ENCODE measurements around the gene MFSD6.
"Not testable (repeated sequence)": the region's sequence is repeated elsewhere in the genome, so short reads cannot be mapped to it uniquely, and the experiment has no call there.

Gene MFSD6

DNA sequence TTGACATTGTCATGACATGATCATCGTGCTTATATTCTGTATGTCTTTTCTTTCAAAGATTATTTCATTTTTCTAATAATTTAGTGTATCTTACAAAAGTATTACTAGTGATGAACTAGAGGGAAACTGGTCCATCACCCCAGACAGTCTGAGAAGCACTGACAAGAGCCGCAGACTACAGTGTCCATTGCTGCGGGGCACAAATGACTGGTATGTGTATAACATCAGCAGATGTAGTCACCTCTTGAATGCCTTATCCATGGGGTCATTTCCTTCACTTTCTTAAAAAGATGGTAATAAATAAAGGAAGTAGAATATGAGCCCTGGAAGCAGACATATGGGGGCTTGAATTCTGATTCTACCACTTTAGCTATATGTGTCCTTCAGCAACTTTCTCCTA, 96.8 kb downstream of the MFSD6 start:
- Histone ChIP-seq H3K9ac (no peak overlapping the region), H3K4me3 (no peak overlapping the region), H3K27ac (no peak overlapping the region), H4K20me1 (no peaks in the 10 kb centered on the region), H3K27me3 (no peaks in the 10 kb centered on the region), H3K9me3 (no peaks in the 10 kb centered on the region), H3K4me1 (peaks cover 12% of the 10 kb centered on the region), H3K36me3 (peaks cover 56% of the 10 kb centered on the region), H3K4me2 (no peak overlapping the region)
- no peak for TF ChIP-seq Cebpa-rat (IDR thresholded peaks at IDR 0.05)

DNA sequence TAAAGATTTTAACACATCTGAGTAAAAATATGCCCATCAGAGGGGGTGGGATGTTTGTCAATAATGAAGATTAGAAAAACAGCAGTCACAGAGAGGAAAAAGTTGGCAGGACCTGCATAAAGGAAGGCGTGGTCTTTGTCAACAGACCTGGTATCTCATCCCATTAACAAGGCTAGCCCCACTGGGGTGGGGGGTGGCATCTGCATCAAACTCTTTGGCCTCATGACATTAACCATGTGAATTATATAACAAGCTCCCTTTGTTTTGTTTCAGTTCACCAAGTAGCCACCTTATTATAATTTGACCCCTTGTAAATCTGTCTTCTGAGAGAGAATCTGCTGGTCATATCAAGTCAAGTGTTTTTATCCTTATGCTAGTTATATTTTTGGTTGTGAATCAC, 97.5 kb downstream of the MFSD6 start:
- H4K20me1 ChIP-seq, result no peaks in the 10 kb centered on the region

DNA sequence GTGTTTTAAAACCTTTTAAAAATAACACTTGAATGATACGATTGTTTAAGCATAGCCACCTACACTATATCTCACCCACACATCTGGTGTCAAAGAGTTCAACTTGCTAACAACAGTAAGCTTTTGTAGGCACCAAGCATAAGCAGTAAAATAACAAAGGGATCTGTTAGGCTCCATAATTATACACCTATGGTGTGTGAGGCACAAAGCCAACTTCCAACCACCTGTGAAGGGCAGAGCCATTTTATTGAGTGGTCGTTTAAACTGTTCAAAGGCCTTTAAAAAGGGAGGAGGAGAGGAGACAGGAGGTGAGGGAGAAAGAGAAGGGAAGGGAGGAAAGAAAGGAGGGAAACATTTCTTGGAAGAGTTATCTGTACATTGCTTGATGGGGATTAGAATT, 98.5 kb downstream of the MFSD6 start:
- TF ChIP-seq Cebpa-rat (IDR thresholded peaks at IDR 0.05), result no peak
- H3K36me3 ChIP-seq, result peaks cover 52% of the 10 kb centered on the region
- H3K27ac ChIP-seq, result no peak overlapping the region
- H4K20me1 ChIP-seq, result no peaks in the 10 kb centered on the region
- no peak overlapping the region for H3K4me3 ChIP-seq
- peaks cover 12% of the 10 kb centered on the region for H3K4me1 ChIP-seq
- H3K27me3 ChIP-seq, result no peaks in the 10 kb centered on the region
- H3K4me2 ChIP-seq, result 0 out of 2 replicates have a peak overlapping the region, but pooled peaks have one; percentile 17
- no peaks in the 10 kb centered on the region for H3K9me3 ChIP-seq
- H3K9ac ChIP-seq, result no peak overlapping the region

More for the DNA sequence above, 97.5 kb downstream of the MFSD6 start:
- H3K4me3 ChIP-seq, result no peak overlapping the region
- peaks cover 12% of the 10 kb centered on the region for H3K4me1 ChIP-seq
- no peaks in the 10 kb centered on the region for H3K9me3 ChIP-seq
- H3K9ac ChIP-seq, result no peak overlapping the region
- H3K27me3 ChIP-seq, result no peaks in the 10 kb centered on the region
- peaks cover 57% of the 10 kb centered on the region for H3K36me3 ChIP-seq
- H3K4me2 ChIP-seq, result no peak overlapping the region
- no peak overlapping the region for H3K27ac ChIP-seq
- TF ChIP-seq Cebpa-rat (IDR thresholded peaks at IDR 0.05), result no peak

DNA sequence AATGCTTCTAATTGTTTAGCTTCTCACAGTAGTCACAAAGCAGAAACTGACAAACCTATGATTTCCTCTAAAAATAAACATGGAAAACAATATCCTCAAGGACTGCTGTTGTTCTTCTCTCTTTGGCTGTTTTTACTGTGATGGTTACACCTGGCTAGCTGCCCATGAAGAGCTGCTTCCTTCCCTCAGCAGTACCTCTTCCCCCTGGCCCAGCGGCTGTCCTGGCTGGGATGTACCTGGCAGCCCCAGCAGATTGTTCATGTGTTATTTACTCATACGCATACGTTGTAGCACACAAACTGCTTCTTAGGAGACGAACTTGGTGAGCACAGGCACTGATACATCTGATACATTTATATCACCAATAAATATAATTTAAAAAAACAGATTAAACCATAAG, 99.0 kb downstream of the MFSD6 start:
- 0 out of 2 replicates have a peak overlapping the region, but pooled peaks have one; percentile 17 for H3K4me2 ChIP-seq
- H3K27ac ChIP-seq, result no peak overlapping the region
- no peak overlapping the region for H3K9ac ChIP-seq
- no peaks in the 10 kb centered on the region for H3K27me3 ChIP-seq
- no peak for TF ChIP-seq Cebpa-rat (IDR thresholded peaks at IDR 0.05)
- H3K4me1 ChIP-seq, result peaks cover 12% of the 10 kb centered on the region
- no peaks in the 10 kb centered on the region for H4K20me1 ChIP-seq
- H3K9me3 ChIP-seq, result no peaks in the 10 kb centered on the region
- no peak overlapping the region for H3K4me3 ChIP-seq
- peaks cover 49% of the 10 kb centered on the region for H3K36me3 ChIP-seq

DNA sequence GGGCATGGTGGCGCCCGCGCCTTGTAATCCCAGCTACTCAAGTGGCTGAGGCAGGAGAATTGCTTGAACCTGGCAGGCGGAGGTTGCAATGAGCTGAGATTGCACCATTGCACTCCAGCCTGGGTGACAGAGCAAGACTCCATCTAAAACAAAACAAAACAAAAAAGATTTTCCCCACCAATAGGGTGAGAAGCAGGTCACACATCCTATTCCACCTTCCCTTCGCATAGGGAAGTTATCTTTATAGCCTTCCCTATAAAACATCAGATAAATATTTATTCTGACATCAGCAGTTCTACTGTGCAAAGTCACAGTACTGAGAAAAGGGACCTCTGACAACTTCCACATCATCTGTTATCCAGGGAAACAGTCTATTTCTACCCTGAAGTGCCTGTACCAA, 101.7 kb downstream of the MFSD6 start:
- not testable (repeated sequence) for H3K27ac ChIP-seq, H4K20me1 ChIP-seq, H3K4me2 ChIP-seq, H3K4me3 ChIP-seq, H3K27me3 ChIP-seq, H3K9me3 ChIP-seq, H3K9ac ChIP-seq
- peaks cover 42% of the 10 kb centered on the region for H3K36me3 ChIP-seq
- H3K4me1 ChIP-seq, result peaks cover 12% of the 10 kb centered on the region

DNA sequence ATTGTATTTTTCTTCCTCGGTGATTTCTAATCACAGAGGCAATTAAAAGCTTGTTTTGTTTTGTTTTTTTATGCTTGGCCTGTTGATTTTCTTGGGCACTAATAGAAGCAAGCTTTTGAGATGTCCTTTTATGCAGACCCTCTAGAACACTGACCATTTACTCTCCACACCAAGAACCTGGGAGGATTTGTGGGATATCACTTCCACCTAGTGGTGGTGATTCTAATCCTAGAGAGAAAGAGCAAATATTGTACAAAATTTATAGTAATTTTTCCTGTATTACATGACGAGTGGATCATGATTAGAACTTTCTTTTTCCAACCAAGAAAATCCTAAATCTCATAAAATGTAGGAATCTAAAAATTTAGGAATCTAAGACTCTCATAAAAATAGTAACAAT, 102.9 kb downstream of the MFSD6 start:
- Histone ChIP-seq H3K27me3 (no peaks in the 10 kb centered on the region), H3K9me3 (no peaks in the 10 kb centered on the region), H3K4me1 (peaks cover 24% of the 10 kb centered on the region), H4K20me1 (no peaks in the 10 kb centered on the region), H3K4me2 (no peak overlapping the region), H3K36me3 (peaks cover 32% of the 10 kb centered on the region), H3K27ac (no peak overlapping the region), H3K9ac (no peak overlapping the region), H3K4me3 (no peak overlapping the region)
- no peak for TF ChIP-seq Cebpa-rat (IDR thresholded peaks at IDR 0.05)

DNA sequence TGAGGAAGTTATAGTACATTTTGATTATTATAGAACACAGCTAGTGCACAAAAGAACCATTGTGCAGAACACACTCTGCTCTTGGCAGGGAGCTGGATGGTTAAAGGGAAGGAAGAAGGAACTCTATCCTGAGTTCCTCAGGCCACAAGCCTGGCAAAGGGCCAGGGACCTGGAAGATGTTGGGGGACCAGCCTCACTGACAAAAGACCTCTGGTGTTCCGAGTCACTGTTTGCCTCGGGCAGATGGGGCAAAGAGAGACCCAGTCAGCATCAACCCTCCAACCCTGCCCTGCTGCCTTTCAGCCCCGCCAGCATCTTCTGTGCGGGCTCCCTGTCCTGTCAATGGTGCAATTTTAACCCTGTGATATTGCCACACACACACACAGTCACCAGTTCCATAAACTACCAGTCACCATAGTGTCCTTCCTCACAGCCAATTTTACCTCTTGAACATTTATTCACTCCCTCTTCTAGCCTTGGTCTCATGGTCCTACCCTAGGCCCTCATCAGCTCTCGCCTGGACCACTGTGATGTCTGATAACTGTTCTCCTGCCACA, 104.5 kb downstream of the MFSD6 start:
- Histone ChIP-seq H3K9ac (no peak overlapping the region), H3K4me3 (no peak overlapping the region), H3K27ac (no peak overlapping the region), H4K20me1 (no peaks in the 10 kb centered on the region), H3K4me2 (no peak overlapping the region), H3K9me3 (no peaks in the 10 kb centered on the region), H3K27me3 (no peaks in the 10 kb centered on the region), H3K4me1 (peaks cover 21% of the 10 kb centered on the region), H3K36me3 (peaks cover 31% of the 10 kb centered on the region)
- no peak for TF ChIP-seq Cebpa-rat (IDR thresholded peaks at IDR 0.05)

DNA sequence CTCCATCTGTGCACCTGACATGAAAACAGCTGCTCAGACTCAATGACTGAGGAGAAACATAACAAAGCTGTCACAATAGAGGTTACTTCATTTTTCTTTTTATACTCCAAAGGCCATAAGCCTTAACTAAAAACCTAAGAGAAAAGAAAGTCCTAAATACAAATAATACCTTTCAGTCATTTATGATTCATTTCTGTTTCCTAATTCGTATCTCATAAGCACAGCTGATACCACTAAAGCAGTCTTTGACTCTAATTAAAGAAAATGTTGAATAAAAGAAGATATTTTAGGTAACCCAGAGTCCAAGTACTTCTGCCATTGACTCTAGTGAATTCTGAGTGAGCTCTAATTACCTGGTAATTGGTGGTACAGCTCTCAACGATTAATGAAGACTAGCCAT, 105.7 kb downstream of the MFSD6 start:
- Histone ChIP-seq H3K36me3 (peaks cover 25% of the 10 kb centered on the region), H3K9me3 (no peaks in the 10 kb centered on the region), H3K4me2 (no peak overlapping the region), H3K4me3 (no peak overlapping the region), H4K20me1 (no peaks in the 10 kb centered on the region), H3K27me3 (no peaks in the 10 kb centered on the region), H3K4me1 (peaks cover 19% of the 10 kb centered on the region), H3K9ac (no peak overlapping the region), H3K27ac (no peak overlapping the region)
- TF ChIP-seq Cebpa-rat (IDR thresholded peaks at IDR 0.05), result no peak

DNA sequence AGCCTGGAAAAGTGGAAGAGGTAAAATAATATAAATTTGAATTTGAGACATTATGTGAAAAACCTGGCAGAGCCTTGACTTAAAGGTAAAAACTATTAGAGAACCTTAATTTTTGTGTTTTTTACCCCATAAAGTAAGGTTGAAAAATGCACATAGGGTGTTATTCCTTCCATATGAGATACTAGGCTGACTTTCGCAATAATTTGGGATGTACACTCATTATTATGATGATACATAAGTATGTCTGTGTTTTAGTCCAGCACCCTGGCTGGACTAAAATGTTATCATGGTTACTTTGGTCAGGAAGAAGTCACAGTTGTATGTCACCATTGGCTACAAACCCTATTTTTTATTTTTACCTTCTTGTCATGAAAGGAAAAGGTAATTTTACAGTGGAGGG, 106.5 kb downstream of the MFSD6 start:
- TF ChIP-seq Cebpa-rat (IDR thresholded peaks at IDR 0.05), result no peak; the same call in 1 of the 2 replicates
- Histone ChIP-seq H3K9ac (no peak overlapping the region), H3K27me3 (no peaks in the 10 kb centered on the region), H3K4me1 (peaks cover 19% of the 10 kb centered on the region), H3K36me3 (peaks cover 21% of the 10 kb centered on the region), H4K20me1 (no peaks in the 10 kb centered on the region), H3K27ac (no peak overlapping the region), H3K9me3 (no peaks in the 10 kb centered on the region), H3K4me2 (no peak overlapping the region), H3K4me3 (no peak overlapping the region)

DNA sequence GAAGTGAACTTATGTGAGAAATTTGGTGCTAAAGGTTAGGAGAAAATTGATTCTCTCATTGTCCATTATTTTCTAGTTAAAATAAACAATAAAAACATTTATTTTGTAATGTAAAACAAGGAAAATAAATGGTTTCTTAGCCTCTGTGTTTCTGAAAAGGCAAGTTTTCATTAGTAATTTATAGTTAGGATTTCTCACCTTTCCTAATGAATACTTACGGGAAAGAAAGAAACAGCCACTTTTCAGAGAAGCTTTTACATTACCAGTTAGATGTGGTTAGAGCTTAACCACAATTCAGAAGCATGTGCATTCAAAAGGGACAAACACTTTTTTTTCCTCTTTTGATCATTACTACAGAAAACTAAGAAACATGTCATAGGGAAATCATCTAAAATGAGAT, 107.5 kb downstream of the MFSD6 start:
- no peak overlapping the region for H3K9ac ChIP-seq
- TF ChIP-seq Cebpa-rat (IDR thresholded peaks at IDR 0.05), result no peak
- peaks cover 19% of the 10 kb centered on the region for H3K36me3 ChIP-seq
- no peaks in the 10 kb centered on the region for H3K27me3 ChIP-seq
- no peak overlapping the region for H3K4me3 ChIP-seq
- peaks cover 19% of the 10 kb centered on the region for H3K4me1 ChIP-seq
- no peaks in the 10 kb centered on the region for H3K9me3 ChIP-seq
- H4K20me1 ChIP-seq, result no peaks in the 10 kb centered on the region
- peak overlapping the region; percentile 46 for H3K4me2 ChIP-seq
- H3K27ac ChIP-seq, result no peak overlapping the region

DNA sequence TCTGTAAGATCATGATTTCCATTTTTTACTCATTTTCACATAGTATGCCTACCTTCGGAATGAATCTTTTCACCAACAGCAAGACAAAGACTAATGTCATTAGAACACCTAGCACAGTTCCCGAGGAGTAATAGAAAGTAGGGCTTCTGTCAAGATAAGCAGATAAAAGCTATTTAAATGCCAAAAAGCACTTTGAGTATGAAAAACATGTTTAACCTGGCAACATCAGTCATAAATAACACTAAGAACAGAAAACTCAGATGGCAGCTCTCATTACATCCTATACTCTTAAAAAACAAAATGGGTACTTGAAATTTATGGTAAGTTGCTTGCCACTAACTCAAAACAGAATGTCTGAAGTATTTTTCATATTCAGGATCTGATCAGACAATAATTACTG, 109.3 kb downstream of the MFSD6 start:
- Histone ChIP-seq H3K4me2 (no peak overlapping the region), H3K36me3 (peaks cover 25% of the 10 kb centered on the region), H3K9me3 (no peaks in the 10 kb centered on the region), H3K4me3 (no peak overlapping the region), H3K4me1 (peaks cover 19% of the 10 kb centered on the region), H4K20me1 (no peaks in the 10 kb centered on the region), H3K27ac (no peak overlapping the region), H3K9ac (no peak overlapping the region), H3K27me3 (no peaks in the 10 kb centered on the region)
- TF ChIP-seq Cebpa-rat (IDR thresholded peaks at IDR 0.05), result no peak
